Stimulated activated CD4-positive, alpha-beta T cell treated with anti-CD3 and anti-CD28 coated beads, Interleukin-2, amount 100 ng/mL, for 48 hours (primary cell): Measurements from ENCODE around the gene NPB.
A peak's percentile ranks its signal among the peaks of the same experiment; 100 is the strongest.

ENCODE experiments used
- DNase-seq, 2 donors: peaks; one replicate each; pipeline ENCODE4 v3.0.0-alpha.2; 2020

NPB gene

GRCh38 chr17:81899514-81900166 is 2.4 kb upstream of the NPB start:
- DNase-seq = no peak

- DNase-seq = no peak
Observed at GRCh38 chr17:81900181-81900820, 1.7 kb upstream of the NPB start.

- DNase-seq = no peak
Observed at GRCh38 chr17:81901167-81902022, 643 bp upstream of the NPB start.

- no peak for DNase-seq
Observed at GRCh38 chr17:81902653-81903414, 796 bp downstream of the NPB start.

DNA sequence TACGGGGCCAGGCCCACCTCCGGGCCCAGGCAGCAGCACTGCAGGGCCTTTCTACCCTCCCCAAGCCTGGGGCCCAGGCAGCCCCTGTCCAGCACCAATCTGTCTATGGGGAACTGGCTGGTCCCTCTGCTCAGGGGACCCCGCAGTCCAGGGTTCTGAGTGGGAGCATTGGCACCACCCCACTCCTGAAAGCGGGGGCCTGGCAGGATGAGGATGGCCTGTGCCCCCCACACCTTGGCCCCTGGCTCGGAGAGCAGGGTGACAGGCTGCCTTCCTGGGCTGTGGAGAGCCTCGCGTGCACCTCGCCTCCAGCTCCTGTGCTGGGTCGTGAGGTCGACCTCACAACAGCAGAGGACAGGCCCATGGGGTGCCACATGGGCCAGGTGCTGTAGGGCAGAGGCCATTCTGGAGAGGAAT is 1.4 kb downstream of the NPB start:
- no peak for DNase-seq

- no peak for DNase-seq
Observed at GRCh38 chr17:81903896-81904599, 2.0 kb downstream of the NPB start.

DNA sequence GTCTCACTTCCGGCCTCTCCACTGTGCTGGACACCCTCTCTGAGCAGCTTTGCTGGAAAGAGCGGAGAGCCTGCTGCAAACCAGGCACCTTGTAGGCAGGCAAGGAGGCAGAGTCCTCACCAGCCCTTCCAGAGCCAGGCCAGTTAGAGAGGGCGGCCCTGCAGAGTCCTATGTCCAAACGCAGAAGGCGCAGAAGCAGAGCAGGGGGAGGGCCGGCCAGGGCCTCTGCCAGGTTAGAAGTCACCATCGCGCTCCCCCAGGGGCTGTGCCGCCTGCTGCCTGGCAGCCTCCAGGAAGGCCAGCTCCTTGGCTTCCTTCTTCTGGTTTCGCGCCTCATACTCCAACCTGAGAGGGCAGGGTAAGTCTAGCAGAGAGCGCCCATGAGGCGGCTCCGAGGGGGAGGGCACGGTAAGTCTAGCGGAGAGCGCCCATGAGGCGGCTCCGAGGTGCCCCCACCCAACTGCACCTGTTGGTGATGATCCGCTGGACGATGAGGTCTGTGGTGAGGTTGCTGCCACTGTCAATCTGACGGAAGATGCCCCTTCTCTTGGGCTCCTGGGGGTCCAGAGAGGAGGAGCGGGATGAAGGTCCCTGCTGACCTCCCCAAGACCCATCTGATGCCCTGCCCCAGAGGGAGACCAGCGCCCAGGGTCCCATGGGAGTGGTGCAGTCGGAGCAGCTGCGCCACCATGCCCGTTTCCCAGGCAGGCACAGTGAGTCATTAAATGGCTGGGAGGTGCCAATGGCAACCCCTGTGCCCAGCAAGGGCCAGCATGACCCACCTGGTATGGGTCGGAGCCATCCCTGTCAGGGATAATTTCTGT is 2.8 kb downstream of the NPB start:
- no peak for DNase-seq

DNA sequence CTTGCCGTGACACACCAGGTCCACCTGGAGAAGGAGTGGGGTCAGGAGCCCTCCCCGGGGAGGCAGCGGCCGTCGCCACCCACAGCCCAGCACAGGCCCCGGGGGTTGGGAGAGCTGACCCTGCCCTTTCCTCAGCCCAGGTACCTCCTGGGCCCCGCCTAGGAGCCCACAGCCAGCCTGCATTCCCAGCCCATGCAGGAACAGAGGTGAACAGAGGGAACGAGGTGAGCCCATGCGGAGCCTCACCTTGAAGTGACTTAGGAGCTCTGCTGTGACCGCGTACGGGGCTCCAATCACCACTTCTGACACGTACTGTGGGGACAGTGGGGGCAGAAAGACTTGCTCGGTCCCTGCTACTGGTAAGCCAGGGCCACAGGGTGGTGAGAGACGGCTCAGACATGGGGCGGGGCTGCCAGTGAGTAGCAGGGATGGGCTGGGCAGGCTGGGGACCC is 3.4 kb downstream of the NPB start:
- DNase-seq = no peak

- DNase-seq = no peak
Observed at GRCh38 chr17:81905993-81906392, 4.0 kb downstream of the NPB start.

DNA sequence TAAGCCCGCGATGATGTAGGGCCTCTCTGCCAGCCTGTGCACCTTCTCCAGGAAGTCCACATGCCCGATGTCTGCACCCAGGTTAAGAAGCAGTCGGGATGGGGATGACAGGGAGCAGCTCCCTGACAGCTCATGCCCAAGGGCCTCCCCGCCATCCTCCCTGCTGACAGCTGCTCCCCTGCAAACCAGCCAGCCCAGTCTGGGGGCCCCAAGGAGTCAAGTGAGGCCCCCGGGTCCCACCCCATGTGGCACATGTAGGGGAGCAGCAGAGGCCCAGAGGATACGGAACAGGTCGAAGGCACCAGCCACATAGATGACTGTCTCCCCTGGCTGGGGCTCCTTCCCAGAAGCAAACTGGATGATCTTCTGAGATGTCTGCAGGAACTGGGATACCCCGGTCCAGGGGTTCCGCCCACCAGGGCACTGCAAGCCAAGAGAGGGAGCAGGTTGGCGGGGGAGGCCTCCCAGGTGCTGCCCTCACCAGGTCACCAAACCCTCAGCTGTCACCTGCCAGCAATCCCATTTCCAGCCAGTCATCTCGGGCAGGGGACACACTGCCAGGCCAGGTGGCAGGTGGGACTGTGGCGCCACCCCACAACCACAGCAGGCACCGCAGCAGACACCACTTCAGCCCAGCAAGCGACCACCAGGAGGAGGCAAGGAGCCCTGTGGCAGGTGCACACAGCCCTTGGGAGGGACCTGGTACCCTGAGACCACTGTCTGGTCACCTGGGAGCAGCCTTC is 4.6 kb downstream of the NPB start:
- DNase-seq = no peak

DNA sequence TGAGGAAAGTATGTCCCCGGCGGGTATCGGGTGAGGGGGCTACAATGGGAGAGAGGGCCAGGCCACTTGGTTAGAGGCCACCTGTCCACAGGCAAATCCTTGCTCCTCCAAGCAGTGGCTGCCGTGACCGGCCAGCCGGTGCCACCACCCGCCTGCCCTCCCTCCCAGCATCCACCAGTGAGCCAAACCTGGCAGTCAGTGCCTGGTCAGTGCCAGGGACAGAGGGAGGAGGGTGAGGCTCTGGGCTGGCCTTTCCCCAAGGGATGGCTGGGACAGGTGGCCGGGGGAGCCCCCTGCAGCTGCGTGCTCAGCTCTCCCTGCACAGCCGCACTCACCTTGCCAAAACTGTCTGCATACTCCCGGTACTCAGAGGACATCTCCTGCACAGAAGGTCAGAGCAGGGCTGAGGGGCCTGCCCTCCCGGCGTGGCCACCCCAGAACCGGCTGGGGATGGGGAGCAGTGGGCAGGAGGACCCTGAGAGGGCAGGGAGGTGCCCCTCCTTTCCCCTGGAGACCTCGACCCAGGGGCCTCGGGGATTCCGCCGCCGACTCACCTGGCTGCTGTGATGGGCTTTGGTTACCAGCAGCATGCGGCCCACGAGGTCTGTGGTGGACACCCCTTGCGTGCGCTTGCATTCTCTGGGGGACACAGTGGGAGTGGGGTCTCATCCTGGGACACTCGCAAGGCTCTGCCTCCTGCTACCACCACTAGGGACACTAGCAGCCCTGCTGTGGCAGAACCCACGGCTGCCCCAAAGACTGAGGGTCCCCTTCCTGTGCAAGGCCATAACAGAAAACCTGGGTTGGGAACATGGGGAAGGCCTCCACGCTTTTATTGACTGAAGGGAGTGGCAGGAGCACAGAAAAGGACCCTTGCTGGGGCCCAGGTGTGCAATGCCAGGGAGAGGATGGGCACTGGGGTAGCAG is 5.4 kb downstream of the NPB start:
- no peak for DNase-seq

DNA sequence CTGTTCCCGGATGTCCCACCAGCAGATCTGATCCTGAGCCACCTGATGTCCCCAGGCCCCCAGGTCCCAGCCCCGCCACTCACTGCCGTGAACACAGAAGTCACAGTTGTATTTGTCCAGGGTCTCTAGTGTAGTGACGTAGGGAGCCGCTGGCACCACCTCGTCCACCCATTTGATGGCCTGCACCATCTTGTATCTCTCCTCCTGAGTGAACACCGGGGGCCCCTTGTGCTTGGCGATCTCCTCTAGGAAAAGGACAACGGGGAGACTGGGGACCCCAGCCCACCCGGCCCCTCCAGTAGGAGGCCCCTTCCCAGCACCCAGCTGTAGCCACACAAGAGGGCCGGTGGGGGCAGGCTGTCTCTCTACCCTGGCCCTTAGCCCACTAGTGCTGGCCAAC is 6.8 kb downstream of the NPB start:
- DNase-seq = no peak

DNA sequence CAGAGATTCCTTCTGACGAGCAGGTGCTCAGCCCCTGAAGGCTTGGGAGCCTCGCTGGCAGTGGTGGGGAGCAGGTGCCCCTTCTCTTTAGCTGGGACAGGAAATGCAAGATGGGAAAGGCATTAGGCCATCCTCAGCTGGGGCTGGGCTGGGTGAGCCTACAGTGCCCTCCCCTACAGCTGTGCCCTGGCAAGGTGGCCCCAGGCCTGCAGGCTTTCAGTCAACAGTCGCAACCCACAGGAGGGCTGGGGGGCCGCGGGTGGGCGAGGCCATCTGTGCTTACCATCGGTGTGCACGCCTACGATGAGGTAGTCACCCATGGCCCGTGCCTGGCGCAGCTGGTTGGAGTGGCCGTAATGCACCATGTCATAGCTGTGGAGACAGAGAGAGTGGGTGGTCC is 7.2 kb downstream of the NPB start:
- DNase-seq = no peak

DNA sequence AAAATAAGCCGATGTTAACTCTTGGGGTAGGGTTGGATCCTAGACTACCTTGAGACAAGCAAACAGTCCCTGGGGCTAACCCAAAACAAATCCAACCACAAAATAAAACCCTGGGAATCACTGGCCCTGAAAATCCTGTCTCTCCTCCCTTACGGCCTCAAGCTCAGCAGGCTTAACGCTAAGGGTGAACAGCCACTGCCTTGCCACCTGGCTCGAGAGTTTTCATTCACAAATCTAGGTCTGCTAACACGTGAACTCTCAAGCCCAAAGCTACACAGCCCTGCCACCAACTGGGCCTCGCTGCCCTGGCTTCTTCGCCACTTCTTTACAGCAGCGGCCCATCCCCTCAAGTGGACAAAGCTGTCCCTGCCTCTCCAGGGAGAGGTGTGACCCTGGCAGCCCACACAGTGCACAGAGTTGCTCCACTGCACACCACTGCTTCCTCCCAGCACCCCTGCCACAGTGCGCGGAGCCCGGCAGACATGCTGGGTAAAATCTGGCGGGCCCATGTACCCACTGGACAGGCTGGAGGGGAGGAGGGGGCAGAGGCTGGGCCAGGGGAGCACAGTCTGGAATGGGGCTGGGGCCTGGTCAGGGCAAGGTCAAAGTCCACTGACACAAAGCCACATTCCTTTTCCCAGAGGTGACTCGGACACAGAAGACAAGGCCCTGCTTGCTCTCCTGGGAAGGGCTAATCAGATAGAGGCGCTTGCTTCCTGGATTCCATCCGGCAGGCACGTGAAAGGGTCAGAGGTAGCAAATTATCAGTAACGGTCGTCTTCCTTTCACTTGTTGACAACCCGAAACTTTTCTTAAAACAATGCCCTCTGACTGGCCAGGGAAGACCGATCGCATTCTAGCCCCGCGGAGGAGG is 8.2 kb downstream of the NPB start:
- no peak for DNase-seq

DNA sequence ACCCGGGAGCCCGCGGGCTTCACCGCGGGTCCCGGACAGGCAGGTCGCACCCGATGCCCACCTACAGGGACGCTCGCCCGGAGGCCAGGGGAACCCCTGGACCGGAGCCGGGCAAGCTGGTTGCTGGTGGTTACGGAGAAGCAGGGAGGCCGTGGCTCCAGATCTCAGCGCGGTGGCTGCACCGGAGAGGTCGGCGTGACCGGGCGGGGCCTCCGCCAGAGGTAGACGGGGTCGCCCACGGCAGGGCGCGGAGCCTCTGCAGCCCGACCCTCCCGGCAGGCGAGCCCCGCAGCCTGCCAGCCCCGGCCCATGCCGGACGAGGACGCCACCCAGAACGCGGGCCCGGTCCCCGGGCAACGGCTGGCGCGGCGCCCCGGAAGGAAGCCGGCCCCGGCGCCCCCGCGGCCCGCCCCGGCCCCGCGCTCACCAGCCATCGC is 8.8 kb downstream of the NPB start:
- no peak for DNase-seq

DNA sequence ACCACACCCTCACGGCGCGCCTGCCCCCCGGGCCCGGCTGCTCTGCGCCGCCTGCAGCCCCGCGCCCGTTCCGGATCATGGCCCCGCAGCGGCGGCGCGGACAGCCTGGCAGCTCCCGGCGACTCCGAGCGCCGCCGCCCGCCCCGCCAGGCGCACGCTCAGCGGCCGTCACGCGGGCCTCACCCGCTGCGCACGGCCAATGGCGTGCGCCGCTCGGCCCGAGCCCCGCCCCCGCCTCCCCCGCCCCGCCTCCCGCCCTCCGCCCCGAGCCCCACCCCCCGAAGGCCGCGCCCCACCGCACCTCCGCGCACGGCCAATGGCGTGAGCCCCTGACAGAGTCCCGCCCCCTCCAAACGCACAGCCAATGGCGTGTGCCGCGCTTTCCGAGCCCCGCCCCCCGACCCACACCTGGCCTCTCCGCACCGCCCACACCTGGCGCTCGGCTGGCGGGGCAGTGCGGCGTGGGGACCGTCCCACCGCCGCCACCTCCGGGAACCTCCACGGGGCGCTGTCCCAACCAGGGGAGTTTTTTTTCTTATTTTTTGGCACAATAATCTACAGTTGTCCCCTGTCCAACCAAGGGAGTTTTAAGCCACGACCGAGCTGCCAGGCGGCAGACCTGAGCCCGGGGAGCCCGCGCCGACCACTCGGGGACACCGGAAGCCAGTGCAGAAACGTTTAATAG is 9.4 kb downstream of the NPB start, which contains the start of gene PCYT2:
Gene PCYT2 (minus strand): TSS at position 123 of the 685 bp plus-strand sequence. CDS start 44 bp downstream, at position 79.
- DNase-seq = peak; percentile 87 to 90

GRCh38 chr17:81911969-81912368 is 9.9 kb downstream of the NPB start:
- no peak for DNase-seq
